ENCODE data around the gene MRPL12. TPM values are rescaled to one million over a fixed set of nuclear protein-coding genes. Genes with fewer than 3 reads are reported as not detected.

The MRPL12 gene
- total and polyA plus RNA-seq, 2 experiments from 2014 or later, result 50.9 to 153 TPM

GRCh38 chr17:81711814-81712467, 8.8 kb downstream of the MRPL12 start, which contains the start of gene SLC25A10 (continued):
- no peak for TF ChIP-seq ZNF462 (CRISPR knock-in tag; IDR thresholded peaks at IDR 0.05)
- TF ChIP-seq REST (IDR thresholded peaks at IDR 0.05; ENCODE audit: unreplicated experiment), result no peak
- no peak for TF ChIP-seq JUNB (IDR thresholded peaks at IDR 0.05; ENCODE audit: unreplicated experiment)
- no peak for TF ChIP-seq ZNF331 (CRISPR knock-in tag; IDR thresholded peaks at IDR 0.05; ENCODE audit: low read depth)
- no peak for TF ChIP-seq ETS1 (IDR thresholded peaks at IDR 0.05)

Data from GM23338 (cell line).